H9 (cell line): ENCODE results near the gene MEF2C. TPM values are rescaled to one million over a fixed set of nuclear protein-coding genes. Genes with fewer than 3 reads are reported as not detected.

Experiments used
- DNase-seq: peaks from one replicate; pipeline ENCODE4 v3.0.0-alpha.2; 2017
- H2AFZ ChIP-seq: one replicate; pipeline ENCODE4 v1.6.1; 2013; ENCODE audit warnings: mild to moderate bottlenecking, low read length, control low read depth, moderate library complexity
- H2AK5ac ChIP-seq: 2 replicates; pipeline ENCODE4 v1.6.1; 2013; ENCODE audit warnings: low read length, control low read depth, mixed read lengths; ENCODE audit not compliant: insufficient read length
- H2BK120ac ChIP-seq: one replicate; pipeline ENCODE4 v1.6.1; 2013; ENCODE audit warnings: low read depth, mild to moderate bottlenecking, low read length, control low read depth, inconsistent platforms; ENCODE audit not compliant: poor library complexity, severe bottlenecking
- H2BK12ac ChIP-seq: 2 replicates; pipeline ENCODE4 v1.6.1; 2013; ENCODE audit warnings: low read length, control low read depth, mixed read lengths, low read depth; ENCODE audit not compliant: insufficient read length
- H2BK15ac ChIP-seq: 2 replicates; pipeline ENCODE4 v1.6.1; 2013; ENCODE audit warnings: low read depth, low read length, control low read depth
- H2BK20ac ChIP-seq: one replicate; pipeline ENCODE4 v1.6.1; 2013; ENCODE audit warnings: low read depth, mild to moderate bottlenecking, low read length, control low read depth, inconsistent platforms; ENCODE audit not compliant: poor library complexity, severe bottlenecking
- H2BK5ac ChIP-seq: 2 replicates; pipeline ENCODE4 v1.6.1; 2013; ENCODE audit warnings: low read length, control low read depth, mixed read lengths; ENCODE audit not compliant: insufficient read length
- H3K14ac ChIP-seq: 2 replicates; pipeline ENCODE4 v1.6.1; 2013; ENCODE audit warnings: low read length, control low read depth; ENCODE audit not compliant: insufficient read depth
- H3K18ac ChIP-seq: 2 replicates; pipeline ENCODE4 v1.6.1; 2013; ENCODE audit warnings: low read depth, mild to moderate bottlenecking, mixed read lengths, low read length, control low read depth; ENCODE audit not compliant: insufficient read length
- H3K23ac ChIP-seq: 2 replicates; pipeline ENCODE4 v1.6.1; 2013; ENCODE audit warnings: low read length, control low read depth, mixed read lengths, low read depth; ENCODE audit not compliant: insufficient read length
- H3K23me2 ChIP-seq: 2 replicates; pipeline ENCODE4 v1.6.1; 2013; ENCODE audit warnings: low read depth, mild to moderate bottlenecking, mixed read lengths, low read length, control low read depth; ENCODE audit not compliant: insufficient read length, poor library complexity, severe bottlenecking
- H3K27ac ChIP-seq: 2 replicates; pipeline ENCODE4 v1.5.1; 2013; ENCODE audit warnings: low read length, control low read depth, mixed read lengths, low read depth; ENCODE audit not compliant: insufficient read length
- H3K27me3 ChIP-seq: 2 replicates; pipeline ENCODE4 v1.6.1; 2013; ENCODE audit warnings: low read length, control low read depth, inconsistent platforms; ENCODE audit not compliant: insufficient read depth
- H3K4ac ChIP-seq: 2 replicates; pipeline ENCODE4 v1.6.1; 2013; ENCODE audit warnings: low read depth, mild to moderate bottlenecking, control low read depth, inconsistent platforms, low read length, moderate library complexity
- H3K4me1 ChIP-seq: 2 replicates; pipeline ENCODE4 v1.6.1; 2013; ENCODE audit warnings: low read length, control low read depth, inconsistent platforms; ENCODE audit not compliant: insufficient read depth
- H3K4me2 ChIP-seq: 2 replicates; pipeline ENCODE4 v1.6.1; 2013; ENCODE audit warnings: low read length, control low read depth, mixed read lengths; ENCODE audit not compliant: insufficient read length, insufficient read depth
- H3K56ac ChIP-seq: 2 replicates; pipeline ENCODE4 v1.6.1; 2013; ENCODE audit warnings: low read depth, mild to moderate bottlenecking, mixed read lengths, low read length, control low read depth; ENCODE audit not compliant: insufficient read length
- H3K79me1 ChIP-seq: 2 replicates; pipeline ENCODE4 v1.6.1; 2013; ENCODE audit warnings: low read depth, mild to moderate bottlenecking, moderate library complexity, low read length, control low read depth, inconsistent platforms; ENCODE audit not compliant: insufficient read depth, poor library complexity, severe bottlenecking
- H3K79me2 ChIP-seq: 2 replicates; pipeline ENCODE4 v1.6.1; 2013; ENCODE audit warnings: low read length, control low read depth, inconsistent platforms; ENCODE audit not compliant: insufficient read depth
- H3K9ac ChIP-seq: 2 replicates; pipeline ENCODE4 v1.6.1; 2013; ENCODE audit warnings: low read length, control low read depth, mixed read lengths; ENCODE audit not compliant: insufficient read length; ENCODE audit errors: extremely low read depth
- H3K9me3 ChIP-seq: one replicate; pipeline ENCODE4 v1.6.1; 2013; ENCODE audit warnings: low read depth, low read length, inconsistent platforms; ENCODE audit not compliant: control insufficient read depth
- H3T11ph ChIP-seq: one replicate; pipeline ENCODE4 v1.6.1; 2013; ENCODE audit warnings: mild to moderate bottlenecking, low read length, control low read depth, inconsistent platforms
- H4K20me1 ChIP-seq: one replicate; pipeline ENCODE4 v1.6.1; 2013; ENCODE audit not compliant: control insufficient read depth, insufficient read length, insufficient read depth
- H4K5ac ChIP-seq: 2 replicates; pipeline ENCODE4 v1.6.1; 2013; ENCODE audit warnings: low read depth, mild to moderate bottlenecking, mixed read lengths, low read length, control low read depth; ENCODE audit not compliant: insufficient read length
- H4K8ac ChIP-seq: replicated peaks from 2 replicates; pipeline ENCODE4 v1.6.1; 2013; ENCODE audit warnings: low read length, control low read depth, mixed read lengths, low read depth; ENCODE audit not compliant: insufficient read length
- H4K91ac ChIP-seq: 2 replicates; pipeline ENCODE4 v1.6.1; 2013; ENCODE audit warnings: low read depth, mild to moderate bottlenecking, moderate library complexity, mixed read lengths, low read length, control low read depth; ENCODE audit not compliant: insufficient read length
- H3K27ac Mint-ChIP-seq, 3 experiments: 2 replicates in 2 of 3; 3 replicates in 1 of 3; pipeline ENCODE4 v1.8.0; 2020 to 2021; ENCODE audit warnings: mixed read lengths in 3 of 3, mild to moderate bottlenecking in 1 of 3, moderate library complexity in 1 of 3
- H3K27me3 Mint-ChIP-seq: 2 replicates; pipeline ENCODE4 v1.8.0; 2021; ENCODE audit warnings: low read depth, mild to moderate bottlenecking, moderate library complexity, mixed read lengths
- H3K36me3 Mint-ChIP-seq, 3 experiments: 2 replicates in 2 of 3; 3 replicates in 1 of 3; pipeline ENCODE4 v1.8.0; 2020 to 2021; ENCODE audit warnings: low read depth in 3 of 3, mixed read lengths in 3 of 3; ENCODE audit not compliant: insufficient read depth in 1 of 3
- H3K4me1 Mint-ChIP-seq, 2 experiments: 2 replicates each; pipeline ENCODE4 v1.8.0; 2020; ENCODE audit warnings: mixed read lengths in 2 of 2
- H3K4me3 Mint-ChIP-seq, 2 experiments: 2 replicates in 1 of 2; 3 replicates in 1 of 2; pipeline ENCODE4 v1.8.0; 2020 to 2021; ENCODE audit warnings: mild to moderate bottlenecking in 2 of 2, mixed read lengths in 2 of 2, moderate library complexity in 1 of 2
- H3K9me3 Mint-ChIP-seq, 2 experiments: 2 replicates in 1 of 2; 3 replicates in 1 of 2; pipeline ENCODE4 v1.8.0; 2020; ENCODE audit warnings: mild to moderate bottlenecking in 2 of 2, mixed read lengths in 2 of 2, moderate library complexity in 1 of 2
- WGBS: extraction: QIAGEN DNeasy Blood & Tissue Kit; methylation state at CpG from one replicate; pipeline ENCODE4 v1.1.7; 2013; ENCODE audit warnings: missing lambda C conversion rate, low lambda C conversion rate, mixed read lengths; ENCODE audit not compliant: insufficient read length; ENCODE audit errors: extremely low coverage; 5-methylcytosine and 5-hydroxymethylcytosine counted together
- total RNA-seq: library from RNA; stranded (reverse); gene quantifications from 2 replicates; pipeline ENCODE4 v1.2.1, GENCODE V29; 2021
- TF ChIP-seq, protein P1 (sequence below): fragments of 200-600 bp; sonication (generic); conservative IDR thresholded peaks from 3 replicates; pipeline ENCODE4 v1.8.0; 2021; ENCODE audit warnings: antibody characterized with exemption, mild to moderate bottlenecking

MEF2C gene
- total RNA-seq, 1 experiment from 2014 or later = 0.11 TPM

GRCh38 chr5:88818296-88818695 lies 64.7 kb downstream of the MEF2C start:
- Histone ChIP-seq H3K9ac (no peak overlapping the region), H3K27me3 (no peaks in the 10 kb centered on the region), H3K27ac (no peak overlapping the region), H3K79me2 (no peaks in the 10 kb centered on the region), H4K8ac (no peak overlapping the region), H3K4me2 (no peak overlapping the region), H2BK5ac (no peak overlapping the region), H4K5ac (no peak overlapping the region), H2AFZ (no peak overlapping the region), H2BK120ac (no peak overlapping the region), H3K4ac (no peak overlapping the region), H3K23ac (no peak overlapping the region), H2AK5ac (no peak overlapping the region), H3K23me2 (no peaks in the 10 kb centered on the region), H3K56ac (no peak overlapping the region), H3K4me1 (peaks cover 2% of the 10 kb centered on the region), H3K14ac (no peak overlapping the region), H2BK15ac (no peak overlapping the region), H4K91ac (no peak overlapping the region), H4K20me1 (no peaks in the 10 kb centered on the region), H2BK20ac (no peak overlapping the region), H2BK12ac (no peak overlapping the region), H3K9me3 (no peaks in the 10 kb centered on the region), H3K18ac (no peak overlapping the region), H3K79me1 (no peaks in the 10 kb centered on the region), H3T11ph (no peak overlapping the region)
- peaks cover 31 to 32% of the 10 kb centered on the region in 2 experiments for H3K4me1 Mint-ChIP-seq
- peak overlapping the region in 1 of 3 experiments; percentile 1; a peak in 1 of 7 replicates for H3K27ac Mint-ChIP-seq
- no CpG with 5 or more reads among the region's 4 CpGs for WGBS
- H3K27me3 Mint-ChIP-seq = no peaks in the 10 kb centered on the region
- TF ChIP-seq, protein P1, sequence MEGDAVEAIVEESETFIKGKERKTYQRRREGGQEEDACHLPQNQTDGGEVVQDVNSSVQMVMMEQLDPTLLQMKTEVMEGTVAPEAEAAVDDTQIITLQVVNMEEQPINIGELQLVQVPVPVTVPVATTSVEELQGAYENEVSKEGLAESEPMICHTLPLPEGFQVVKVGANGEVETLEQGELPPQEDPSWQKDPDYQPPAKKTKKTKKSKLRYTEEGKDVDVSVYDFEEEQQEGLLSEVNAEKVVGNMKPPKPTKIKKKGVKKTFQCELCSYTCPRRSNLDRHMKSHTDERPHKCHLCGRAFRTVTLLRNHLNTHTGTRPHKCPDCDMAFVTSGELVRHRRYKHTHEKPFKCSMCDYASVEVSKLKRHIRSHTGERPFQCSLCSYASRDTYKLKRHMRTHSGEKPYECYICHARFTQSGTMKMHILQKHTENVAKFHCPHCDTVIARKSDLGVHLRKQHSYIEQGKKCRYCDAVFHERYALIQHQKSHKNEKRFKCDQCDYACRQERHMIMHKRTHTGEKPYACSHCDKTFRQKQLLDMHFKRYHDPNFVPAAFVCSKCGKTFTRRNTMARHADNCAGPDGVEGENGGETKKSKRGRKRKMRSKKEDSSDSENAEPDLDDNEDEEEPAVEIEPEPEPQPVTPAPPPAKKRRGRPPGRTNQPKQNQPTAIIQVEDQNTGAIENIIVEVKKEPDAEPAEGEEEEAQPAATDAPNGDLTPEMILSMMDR = no peak
- no peaks in the 10 kb centered on the region for H3K36me3 Mint-ChIP-seq
- H3K9me3 Mint-ChIP-seq = no peaks in the 10 kb centered on the region
- H3K4me3 Mint-ChIP-seq = no peak overlapping the region
- DNase-seq = no peak
